K562 (cell line): Measurements from ENCODE around the gene TRANK1. TPM values are rescaled to one million over a fixed set of nuclear protein-coding genes. Genes with fewer than 3 reads are reported as not detected.
A peak's percentile ranks its signal among the peaks of the same experiment; 100 is the strongest.

Experiments used
- ATAC-seq: fragments of 200-7000 bp; cut with Tn5 transposase; 3 replicates; pipeline ENCODE4 v1.9.1; 2020; ENCODE audit warnings: moderate library complexity
- BruUV-seq: library from RNA; stranded (reverse); fragments of 400-500 nt; replicated peaks from 2 replicates; lab custom pipeline; 2021; lab: Mats Ljungman, UMichigan
- CTCF ChIA-PET: fragments of 300-600 bp; formaldehyde crosslinking; extraction: SDS; loops from one replicate; lab custom pipeline; 2021; ENCODE audit warnings: low intra/inter-chr PET ratio; lab: Yijun Ruan, JAX
- POLR2A ChIA-PET: fragments of 300-600, 350-650 bp; sonication (Branson Sonifier 250); formaldehyde crosslinking; extraction: SDS; loops from one replicate; lab custom pipeline; 2021; ENCODE audit warnings: antibody characterized with exemption, inconsistent platforms; lab: Yijun Ruan, JAX
- DNase-seq, 4 experiments: peaks; one replicate each; pipeline versions ENCODE4 v3.0.0 to v3.0.0-alpha.2; 2011 to 2018; ENCODE audit warnings: low spot score in 3 of 4, mixed read lengths in 3 of 4; ENCODE audit errors: extremely low read depth in 1 of 4
- FAIRE-seq: peaks from 2 replicates; lab custom pipeline; 2011; peaks lifted over from hg19 to GRCh38; lab: Jason Lieb, UNC
- H2AFZ ChIP-seq: 2 replicates; pipeline ENCODE4 v1.6.0; 2011; ENCODE audit warnings: low read depth, low read length, control low read depth, inconsistent platforms
- H3K27ac ChIP-seq: fragments of 200-600 bp; 3 replicates; pipeline ENCODE4 v1.8.0; 2011; ENCODE audit warnings: low read depth, mild to moderate bottlenecking, control low read depth, inconsistent platforms, low read length, moderate library complexity, mixed read lengths; ENCODE audit errors: extremely low read depth
- H3K27me3 ChIP-seq, 2 experiments: fragments of 300-600 bp in 1 of 2; 2 replicates in 1 of 2; 3 replicates in 1 of 2; pipeline versions ENCODE4 v1.6.0 to v1.8.0; 2011; ENCODE audit warnings: inconsistent platforms in 2 of 2, low read length in 2 of 2, mild to moderate bottlenecking in 1 of 2, mixed read lengths in 1 of 2, moderate library complexity in 1 of 2; ENCODE audit not compliant: control insufficient read depth in 2 of 2, insufficient read depth in 2 of 2
- H3K36me3 ChIP-seq: fragments of 300-600 bp; 3 replicates; pipeline ENCODE4 v1.8.0; 2011; ENCODE audit warnings: mild to moderate bottlenecking, low read length, inconsistent platforms; ENCODE audit not compliant: control insufficient read depth, insufficient read depth
- H3K4me1 ChIP-seq, 2 experiments: fragments of 200-600 bp in 1 of 2; replicated peaks in 1 of 2; 2 replicates in 1 of 2; 3 replicates in 1 of 2; pipeline versions ENCODE4 v1.5.1 to v1.8.0; 2011; ENCODE audit warnings: inconsistent platforms in 2 of 2, low read length in 2 of 2, mild to moderate bottlenecking in 1 of 2, mixed read lengths in 1 of 2, moderate library complexity in 1 of 2; ENCODE audit not compliant: control insufficient read depth in 2 of 2, insufficient read depth in 2 of 2
- H3K4me2 ChIP-seq: 2 replicates; pipeline ENCODE4 v1.6.1; 2011; ENCODE audit warnings: low read length, control low read depth, inconsistent platforms, mixed read lengths; ENCODE audit not compliant: insufficient read depth
- H3K4me3 ChIP-seq: fragments of 200-600 bp; sonication (generic), shearing (Covaris generic); 2 replicates; pipeline ENCODE4 v1.5.1; 2016; ENCODE audit warnings: control low read depth, inconsistent platforms
- H3K79me2 ChIP-seq: fragments of 200-600 bp; 3 replicates; pipeline ENCODE4 v1.8.0; 2011; ENCODE audit warnings: low read length, inconsistent platforms; ENCODE audit not compliant: control insufficient read depth, insufficient read depth
- H3K9ac ChIP-seq, 2 experiments: 2 replicates each; pipeline versions ENCODE4 v1.6.0 to v1.6.1; 2011; ENCODE audit warnings: low read depth in 2 of 2, low read length in 2 of 2, control low read depth in 1 of 2, inconsistent platforms in 1 of 2, mild to moderate bottlenecking in 1 of 2, mixed read lengths in 1 of 2; ENCODE audit not compliant: insufficient read depth in 1 of 2
- H3K9me1 ChIP-seq: one replicate; pipeline ENCODE4 v1.6.0; 2011; ENCODE audit warnings: inconsistent platforms, mild to moderate bottlenecking, low read length, moderate library complexity; ENCODE audit not compliant: control insufficient read depth, insufficient read depth
- H3K9me3 ChIP-seq: replicated peaks from 2 replicates; pipeline ENCODE4 v1.5.1; 2011; ENCODE audit warnings: low read depth, low read length, inconsistent platforms; ENCODE audit not compliant: control insufficient read depth, insufficient read depth
- H4K20me1 ChIP-seq: replicated peaks from 2 replicates; pipeline ENCODE4 v1.6.1; 2011; ENCODE audit warnings: low read length, inconsistent platforms, mixed read lengths; ENCODE audit not compliant: control insufficient read depth, insufficient read depth
- ARID3A ChIP-seq: IDR thresholded peaks from 2 replicates; pipeline ENCODE4 v1.6.1; 2012; ENCODE audit warnings: low read depth, low read length, improper control_type of control experiment, borderline replicate concordance
- CBX1 ChIP-seq: sonication (generic); IDR thresholded peaks from 2 replicates; pipeline ENCODE4 v1.6.1; 2016; ENCODE audit warnings: antibody characterized with exemption, low read depth, mild to moderate bottlenecking
- DLX4 ChIP-seq: fragments of 250-450 bp; sonication (Bioruptor Pico); IDR thresholded peaks from 2 replicates; pipeline ENCODE4 v1.6.1; 2021; ENCODE audit warnings: mild to moderate bottlenecking
- MTA1 ChIP-seq: fragments of 450-650 bp; IDR thresholded peaks from 2 replicates; pipeline ENCODE4 v1.6.1; 2017; ENCODE audit warnings: borderline replicate concordance
- NEUROD1 ChIP-seq: fragments of 150-350 bp; IDR thresholded peaks from 2 replicates; pipeline ENCODE4 v1.6.1; 2014; ENCODE audit warnings: borderline replicate concordance, low read length, low read depth; ENCODE audit not compliant: partially characterized antibody
- RNF2 ChIP-seq: sonication (generic); IDR thresholded peaks from 2 replicates; pipeline ENCODE4 v1.6.1; 2016
- SMARCC2 ChIP-seq: fragments of 450-650 bp; IDR thresholded peaks from 2 replicates; pipeline ENCODE4 v1.6.1; 2017; ENCODE audit warnings: antibody characterized with exemption, moderate library complexity, mild to moderate bottlenecking, low read depth
- THAP7 ChIP-seq: fragments of 250-450 bp; sonication (Bioruptor Pico); IDR thresholded peaks from 2 replicates; pipeline ENCODE4 v1.5.0; 2021
- TSC22D4 ChIP-seq: fragments of 450-650 bp; IDR thresholded peaks from 2 replicates; pipeline ENCODE4 v1.6.1; 2016; ENCODE audit warnings: missing genetic modification characterization, missing biosample characterization, control low read depth
- TSHZ1 ChIP-seq: fragments of 250-450 bp; sonication (Bioruptor Pico); IDR thresholded peaks from 2 replicates; pipeline ENCODE4 v1.4.0; 2020; ENCODE audit warnings: mild to moderate bottlenecking, moderate library complexity
- ZNF57 ChIP-seq: fragments of 450-650 bp; formaldehyde crosslinking; IDR thresholded peaks from 2 replicates; pipeline ENCODE4 v1.4.0; 2020; ENCODE audit warnings: mild to moderate bottlenecking, moderate library complexity
- WGBS: fragments of 100-300 bp; shearing (Covaris generic); methylation state at CpG from one replicate; pipeline ENCODE4 v1.1.6; 2016; ENCODE audit warnings: low coverage, mixed read lengths; ENCODE audit not compliant: insufficient coverage; ENCODE audit errors: missing lambda C conversion rate; 5-methylcytosine and 5-hydroxymethylcytosine counted together
- in situ Hi-C: fragments of 300-500 bp; cut with MboI; formaldehyde crosslinking; loops from 4 replicates; pipeline ENCODE4 v1.15.0; 2018; ENCODE audit warnings: inconsistent platforms, mixed read lengths
- intact Hi-C: fragments of 100-400 bp; cut with micrococcal nuclease; formaldehyde crosslinking; loops from 2 replicates; pipeline ENCODE4 v1.14.2; 2022
- polyA plus RNA-seq, 8 experiments: library from polyadenylated mRNA; depleted of rRNA in 4 of 8; stranded (reverse) in 5 of 8; unstranded in 3 of 8; fragments of >200 nt; fragmentation: Nextera tagmentation in 2 of 8; fragmentation: Illumina TruSeq in 1 of 8; extraction: Ambion mirVana in 2 of 8; extraction: Trizol in 1 of 8; gene quantifications; 2 replicates each; pipeline versions ENCODE4 v1.2.1 to v1.2.3, GENCODE V29; 2011 to 2014; ENCODE audit warnings: inconsistent platforms in 1 of 8, missing spikeins in 1 of 8
- total RNA-seq, 7 experiments: library from RNA; depleted of rRNA in 6 of 7; stranded (reverse); fragments of >200 nt in 6 of 7; fragmentation: Illumina TruSeq in 2 of 7; extraction: Trizol in 2 of 7; gene quantifications; 2 replicates each; pipeline versions ENCODE4 v1.2.1 to v1.2.3, GENCODE V29; 2011 to 2021; ENCODE audit warnings: low replicate concordance in 1 of 7
- TF ChIP-seq, protein P1 (sequence below), 2 experiments: IDR thresholded peaks; 2 replicates each; pipeline ENCODE4 v1.6.1; 2011; ENCODE audit warnings: borderline replicate concordance in 1 of 2, control low read depth in 1 of 2, low read depth in 1 of 2, low read length in 1 of 2, mild to moderate bottlenecking in 1 of 2, mixed read lengths in 1 of 2, moderate library complexity in 1 of 2; ENCODE audit not compliant: insufficient read depth in 1 of 2, insufficient read length in 1 of 2, poor library complexity in 1 of 2, severe bottlenecking in 1 of 2; ENCODE audit errors: extremely low read depth in 1 of 2

The TRANK1 gene
- total and polyA plus RNA-seq, 9 of the 15 experiments (the other 6 are each of a cell fraction or from before 2014, with no cell fraction given) = 0.41 to 5.3 (median 2.1) TPM

DNA sequence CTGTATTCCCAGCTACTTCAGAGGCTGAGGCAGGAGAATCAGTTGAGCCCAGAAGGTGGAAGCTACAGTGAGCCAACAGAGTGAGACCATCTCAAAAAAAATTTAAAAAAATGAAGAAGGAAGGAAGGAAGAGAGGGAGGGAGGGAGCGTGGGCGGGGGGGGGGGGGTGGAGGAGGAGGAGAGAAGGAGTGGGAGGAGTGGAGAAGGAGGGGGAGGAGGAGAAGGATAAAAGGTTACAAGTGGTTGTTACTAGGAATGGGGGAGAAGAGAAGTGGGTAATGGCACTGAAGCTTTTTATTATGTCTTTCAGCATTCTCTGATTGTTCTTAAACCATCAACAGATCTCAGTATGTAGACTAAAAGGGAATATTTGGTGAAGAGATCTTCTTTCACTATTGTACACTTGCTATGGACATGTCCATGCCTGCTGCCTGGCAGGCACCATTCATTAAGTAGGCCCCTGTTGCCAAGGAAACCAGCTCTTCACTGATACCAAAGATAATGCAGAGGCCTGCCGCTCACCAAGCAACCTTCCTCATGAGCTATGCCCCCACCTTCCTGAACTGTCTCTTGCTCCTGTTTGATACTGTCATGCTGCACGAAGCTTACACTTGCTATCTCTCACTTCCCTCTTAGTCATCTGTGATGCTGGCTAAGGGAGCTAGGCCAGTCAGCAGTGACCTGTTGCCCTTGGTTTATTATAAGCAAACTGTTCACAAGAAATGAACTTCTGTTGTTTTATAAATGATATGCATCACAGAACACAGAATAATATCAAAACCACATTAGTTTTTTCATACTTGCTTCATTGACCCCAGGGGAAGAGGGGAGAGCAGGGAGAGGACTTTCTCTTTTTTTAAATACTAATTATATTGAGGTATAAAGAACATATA lies 24.9 kb upstream of the TRANK1 start:
- FAIRE-seq (peak; percentile 100), DNase-seq (peak; percentile 88 to 99 (median 92)), ATAC-seq (peak; percentile 98)
- Histone ChIP-seq H3K79me2 (no peaks in the 10 kb centered on the region), H3K4me3 (no peak overlapping the region), H3K9me1 (no peaks in the 10 kb centered on the region), H3K9me3 (no peaks in the 10 kb centered on the region), H3K4me2 (peak overlapping the region; percentile 69), H3K27me3 (no peaks in the 10 kb centered on the region), H2AFZ (peak overlapping the region; percentile 82), H4K20me1 (no peaks in the 10 kb centered on the region), H3K36me3 (no peaks in the 10 kb centered on the region), H3K27ac (peak overlapping the region; percentile 79), H3K9ac (peak overlapping the region; percentile 23 to 51; a peak in 3 of 4 replicates), H3K4me1 (peaks cover 31 to 44% of the 10 kb centered on the region in 2 experiments)
- CTCF ChIA-PET = no interaction called here
- BruUV-seq = no TSS peak
- POLR2A ChIA-PET = interaction anchor here (0.6 to 2.4 kb wide), 9 partner anchors 10 to 1124 kb away, joined by 3 to 19 read pairs (median 7); partner anchors contain the start of genes EPM2AIP1 and MLH1
- 3% methylated on average over 2 of the region's 4 CpGs for WGBS
- in situ Hi-C loops = no loop called here
- intact Hi-C loops = loop anchor here (1.0 kb wide), 1 partner anchor 24 kb away; the partner anchor contains the start of genes EPM2AIP1 and MLH1
- TF ChIP-seq RNF2 = peak; percentile 84
- TF ChIP-seq THAP7 (CRISPR knock-in tag) = no peak
- TF ChIP-seq, protein P1, sequence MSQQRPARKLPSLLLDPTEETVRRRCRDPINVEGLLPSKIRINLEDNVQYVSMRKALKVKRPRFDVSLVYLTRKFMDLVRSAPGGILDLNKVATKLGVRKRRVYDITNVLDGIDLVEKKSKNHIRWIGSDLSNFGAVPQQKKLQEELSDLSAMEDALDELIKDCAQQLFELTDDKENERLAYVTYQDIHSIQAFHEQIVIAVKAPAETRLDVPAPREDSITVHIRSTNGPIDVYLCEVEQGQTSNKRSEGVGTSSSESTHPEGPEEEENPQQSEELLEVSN (IDR thresholded peaks at IDR 0.05; ENCODE audit: borderline replicate concordance in 1 of 2, extremely low read depth in 1 of 2, insufficient read depth in 1 of 2, insufficient read length in 1 of 2, low read depth in 1 of 2, low read length in 1 of 2, poor library complexity in 1 of 2, severe bottlenecking in 1 of 2) = peak; percentile 59 to 67
- 0 out of 2 replicates have a peak, but pooled peaks have one; percentile 15 for TF ChIP-seq MTA1
- no peak for TF ChIP-seq TSC22D4 (tag)
- TF ChIP-seq TSHZ1 (CRISPR knock-in tag) = no peak
- no peak for TF ChIP-seq CBX1
- TF ChIP-seq SMARCC2 = peak; percentile 86; the same call in 1 of the 2 replicates
- TF ChIP-seq NEUROD1 = peak; percentile 89
- TF ChIP-seq ARID3A = peak; percentile 98; the same call in 1 of the 2 replicates
- TF ChIP-seq ZNF57 = no peak
- no peak for TF ChIP-seq DLX4 (CRISPR knock-in tag)
